22Rv1 (cell line): ENCODE results near the gene SEMA5A.

ENCODE experiments used
- ZFX ChIP-seq: fragments of 450-650 bp; IDR thresholded peaks from 2 replicates; pipeline ENCODE4 v1.6.1; 2017; ENCODE audit warnings: antibody characterized with exemption, borderline replicate concordance
- TF ChIP-seq, protein P1 (sequence below): fragments of 450-650 bp; IDR thresholded peaks from 2 replicates; pipeline ENCODE4 v1.5.1; 2017; ENCODE audit warnings: mild to moderate bottlenecking

GRCh38 chr5:9507974-9508373, 37.9 kb downstream of the SEMA5A start:
- TF ChIP-seq, protein P1, sequence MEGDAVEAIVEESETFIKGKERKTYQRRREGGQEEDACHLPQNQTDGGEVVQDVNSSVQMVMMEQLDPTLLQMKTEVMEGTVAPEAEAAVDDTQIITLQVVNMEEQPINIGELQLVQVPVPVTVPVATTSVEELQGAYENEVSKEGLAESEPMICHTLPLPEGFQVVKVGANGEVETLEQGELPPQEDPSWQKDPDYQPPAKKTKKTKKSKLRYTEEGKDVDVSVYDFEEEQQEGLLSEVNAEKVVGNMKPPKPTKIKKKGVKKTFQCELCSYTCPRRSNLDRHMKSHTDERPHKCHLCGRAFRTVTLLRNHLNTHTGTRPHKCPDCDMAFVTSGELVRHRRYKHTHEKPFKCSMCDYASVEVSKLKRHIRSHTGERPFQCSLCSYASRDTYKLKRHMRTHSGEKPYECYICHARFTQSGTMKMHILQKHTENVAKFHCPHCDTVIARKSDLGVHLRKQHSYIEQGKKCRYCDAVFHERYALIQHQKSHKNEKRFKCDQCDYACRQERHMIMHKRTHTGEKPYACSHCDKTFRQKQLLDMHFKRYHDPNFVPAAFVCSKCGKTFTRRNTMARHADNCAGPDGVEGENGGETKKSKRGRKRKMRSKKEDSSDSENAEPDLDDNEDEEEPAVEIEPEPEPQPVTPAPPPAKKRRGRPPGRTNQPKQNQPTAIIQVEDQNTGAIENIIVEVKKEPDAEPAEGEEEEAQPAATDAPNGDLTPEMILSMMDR = no peak
- TF ChIP-seq ZFX = no peak
